OCI-LY7 (cell line): Measurements from ENCODE around the gene ZNF688.

Experiments used
- EZH2phosphoT487 ChIP-seq: fragments of 200-600 bp; sonication (generic); IDR thresholded peaks from 2 replicates; pipeline ENCODE4 v1.6.1; 2018; ENCODE audit warnings: low read depth, borderline replicate concordance, mild to moderate bottlenecking, mixed run types, antibody characterized with exemption, low read length, moderate library complexity, mixed read lengths
- TF ChIP-seq, protein P1 (sequence below): fragments of 200-600 bp; sonication (generic); conservative IDR thresholded peaks from 2 replicates; pipeline ENCODE4 v1.5.1; 2014; ENCODE audit warnings: mild to moderate bottlenecking, antibody characterized with exemption, low read length, moderate library complexity, mixed read lengths

DNA sequence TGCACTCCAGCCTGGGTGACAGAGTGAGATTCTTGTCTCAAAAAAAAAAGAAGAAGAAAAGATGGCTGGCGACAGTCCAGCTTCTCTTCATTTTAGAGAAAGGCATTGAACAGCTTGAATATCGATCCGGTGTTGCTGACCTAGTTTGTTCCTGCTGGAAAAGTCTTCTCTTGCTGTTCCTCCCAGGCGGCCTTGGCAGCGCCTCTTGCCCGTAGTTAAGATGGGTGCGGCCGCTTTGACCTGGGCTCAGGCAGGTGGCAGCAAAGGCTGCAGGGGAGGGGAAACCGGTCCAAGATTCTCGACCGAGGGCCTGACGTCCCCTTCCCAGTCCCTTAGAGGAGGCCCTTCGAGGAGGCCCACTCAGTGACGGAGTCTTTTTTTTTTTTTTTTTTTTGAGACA is 9.5 kb downstream of the ZNF688 start:
- TF ChIP-seq, protein P1, sequence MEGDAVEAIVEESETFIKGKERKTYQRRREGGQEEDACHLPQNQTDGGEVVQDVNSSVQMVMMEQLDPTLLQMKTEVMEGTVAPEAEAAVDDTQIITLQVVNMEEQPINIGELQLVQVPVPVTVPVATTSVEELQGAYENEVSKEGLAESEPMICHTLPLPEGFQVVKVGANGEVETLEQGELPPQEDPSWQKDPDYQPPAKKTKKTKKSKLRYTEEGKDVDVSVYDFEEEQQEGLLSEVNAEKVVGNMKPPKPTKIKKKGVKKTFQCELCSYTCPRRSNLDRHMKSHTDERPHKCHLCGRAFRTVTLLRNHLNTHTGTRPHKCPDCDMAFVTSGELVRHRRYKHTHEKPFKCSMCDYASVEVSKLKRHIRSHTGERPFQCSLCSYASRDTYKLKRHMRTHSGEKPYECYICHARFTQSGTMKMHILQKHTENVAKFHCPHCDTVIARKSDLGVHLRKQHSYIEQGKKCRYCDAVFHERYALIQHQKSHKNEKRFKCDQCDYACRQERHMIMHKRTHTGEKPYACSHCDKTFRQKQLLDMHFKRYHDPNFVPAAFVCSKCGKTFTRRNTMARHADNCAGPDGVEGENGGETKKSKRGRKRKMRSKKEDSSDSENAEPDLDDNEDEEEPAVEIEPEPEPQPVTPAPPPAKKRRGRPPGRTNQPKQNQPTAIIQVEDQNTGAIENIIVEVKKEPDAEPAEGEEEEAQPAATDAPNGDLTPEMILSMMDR = no peak
- no peak for TF ChIP-seq EZH2phosphoT487
